ENCODE measurements around the gene APOBEC3G.

DNA sequence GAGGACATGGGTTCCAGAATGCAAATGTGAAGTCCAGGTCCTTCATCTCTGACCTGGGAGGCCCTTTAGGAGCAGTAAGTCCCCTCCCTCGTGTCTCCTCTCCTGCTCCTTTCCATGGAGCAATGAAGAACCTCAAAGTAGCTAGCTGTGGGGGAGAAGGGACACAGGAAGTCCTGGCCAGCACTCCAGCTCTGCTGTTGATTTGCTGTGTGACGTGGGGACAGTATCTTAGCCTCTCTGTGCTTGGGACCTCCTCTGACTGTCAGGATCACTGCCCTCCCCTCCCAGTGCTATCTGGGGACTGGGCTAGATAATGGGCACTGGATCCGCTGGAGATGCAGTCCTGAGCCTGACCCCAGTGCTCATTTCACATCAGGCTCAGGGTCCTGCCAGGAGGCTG, 18.9 kb downstream of the APOBEC3G start:
- no peak for TF ChIP-seq TAF1 (IDR thresholded peaks at IDR 0.05; ENCODE audit: borderline replicate concordance, low read depth, low read length)
- TF ChIP-seq POLR2AphosphoS5 (IDR thresholded peaks at IDR 0.05; ENCODE audit: low read depth, low read length) = no peak
- TF ChIP-seq POLR2A (IDR thresholded peaks at IDR 0.05; ENCODE audit: low read depth, low read length) = no peak
